Measurements from ENCODE around the gene PHLDA2. TPM values are rescaled to one million over a fixed set of nuclear protein-coding genes. Genes with fewer than 3 reads are reported as not detected.

The PHLDA2 gene
- total and polyA plus RNA-seq, 12 donors: 0.11 to 8.9 (median 2.1) TPM; not detected in 3

DNA sequence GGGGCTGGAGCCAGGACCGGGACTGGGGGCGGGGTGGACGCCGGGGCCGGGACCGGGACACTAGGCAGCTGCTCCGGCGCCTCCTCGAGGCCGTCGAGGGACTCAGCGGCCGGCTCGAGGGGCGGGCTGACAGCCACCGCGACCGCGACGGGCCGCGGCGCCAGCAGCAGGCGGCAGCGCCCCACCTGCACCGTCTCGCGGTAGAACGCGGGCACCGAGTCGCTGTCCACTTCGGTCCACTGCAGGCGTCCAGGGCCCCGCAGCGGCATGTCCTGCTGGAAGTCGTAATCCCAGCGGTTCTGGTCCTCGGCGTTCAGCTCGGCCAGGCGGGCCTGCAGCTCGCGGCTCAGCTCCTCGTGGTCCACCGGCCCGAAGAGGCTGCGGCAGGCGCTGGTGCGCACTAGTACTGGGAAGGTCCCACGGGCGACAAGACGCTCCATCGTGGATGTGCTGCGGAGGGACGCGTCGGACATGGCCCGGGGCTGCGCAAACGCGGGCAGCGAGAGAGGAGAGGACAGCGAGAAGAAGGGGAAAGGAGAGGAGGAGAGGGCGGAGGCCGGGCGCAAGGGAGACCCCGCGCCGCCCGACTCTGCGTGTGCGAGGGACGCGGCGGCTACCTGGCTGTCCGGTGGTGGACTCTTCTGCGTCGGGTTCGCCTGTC lies 44.1 kb downstream of the PHLDA2 start:
- peaks cover 6 to 28% of the 10 kb centered on the region in 2 donors for H3K4me1 ChIP-seq (replicated peaks in 1 of 2)

DNA sequence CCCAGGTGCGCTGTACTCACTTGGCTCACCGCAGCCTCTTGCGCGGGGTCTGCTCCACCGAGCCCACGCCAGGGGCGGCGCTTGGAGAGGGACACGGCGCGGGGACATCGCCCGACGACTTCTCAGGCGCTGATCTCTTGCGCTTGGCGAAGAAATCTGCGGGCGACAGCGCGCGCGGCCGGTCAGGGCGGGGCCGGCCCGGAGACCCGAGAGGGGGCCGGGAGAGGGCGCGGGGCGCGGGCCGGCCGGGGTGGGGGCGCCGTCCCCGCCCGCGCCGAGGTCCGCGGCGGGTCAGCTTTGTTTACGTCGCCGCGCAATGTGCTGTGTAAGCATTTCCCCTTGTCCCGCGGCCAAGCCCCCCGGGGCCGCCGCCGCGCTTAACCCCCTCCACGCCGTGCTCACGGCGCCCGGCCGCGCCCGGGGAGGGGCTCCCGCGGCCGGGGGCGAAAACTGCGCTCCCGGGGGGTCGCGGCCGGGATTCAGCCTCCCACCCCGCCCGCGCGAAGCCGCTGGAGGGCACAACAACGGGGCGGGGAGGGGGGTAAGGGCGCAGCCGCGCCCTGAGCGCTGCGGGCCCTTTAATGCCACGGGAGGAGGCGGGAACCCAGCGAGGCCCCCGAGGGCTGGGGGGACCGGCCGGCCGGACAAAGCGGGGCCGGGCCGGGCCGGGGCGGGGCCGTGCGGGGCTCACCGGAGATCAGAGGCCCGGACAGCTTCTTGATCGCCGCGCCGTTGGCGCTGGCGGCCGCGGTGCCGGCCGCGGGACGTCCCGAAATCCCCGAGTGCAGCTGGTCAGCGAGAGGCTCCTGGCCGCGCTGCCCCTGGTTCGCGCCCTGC lies 45.0 kb downstream of the PHLDA2 start:
- peak in 4 of 7 donors; percentile 47 to 63 (median 57) for DNase-seq
- intact Hi-C loops (cut with DNase I): loop anchor here (10.0 kb wide), 2 partner anchors 169 to 189 kb away; partner anchors contain the start of gene KCNQ1OT1 (in 1 of the 2)
- H3K4me3 ChIP-seq: peak overlapping the region in 2 of 4 donors; percentile 96 to 97
- no peaks in the 10 kb centered on the region for H3K9me3 ChIP-seq (replicated peaks in 1 of 3)
- H3K36me3 ChIP-seq (replicated peaks in 1 of 2): no peaks in the 10 kb centered on the region
- no peaks in the 10 kb centered on the region for H3K27me3 ChIP-seq
- H3K27ac ChIP-seq: peak overlapping the region in 4 of 5 donors; percentile 53 to 79 (median 76)
- peaks cover 6 to 28% of the 10 kb centered on the region in 2 donors for H3K4me1 ChIP-seq (replicated peaks in 1 of 2)
- TF ChIP-seq POLR2A (IDR thresholded peaks at IDR 0.05): peak in 1 of 2 donors; percentile 8
- TF ChIP-seq, protein P1, sequence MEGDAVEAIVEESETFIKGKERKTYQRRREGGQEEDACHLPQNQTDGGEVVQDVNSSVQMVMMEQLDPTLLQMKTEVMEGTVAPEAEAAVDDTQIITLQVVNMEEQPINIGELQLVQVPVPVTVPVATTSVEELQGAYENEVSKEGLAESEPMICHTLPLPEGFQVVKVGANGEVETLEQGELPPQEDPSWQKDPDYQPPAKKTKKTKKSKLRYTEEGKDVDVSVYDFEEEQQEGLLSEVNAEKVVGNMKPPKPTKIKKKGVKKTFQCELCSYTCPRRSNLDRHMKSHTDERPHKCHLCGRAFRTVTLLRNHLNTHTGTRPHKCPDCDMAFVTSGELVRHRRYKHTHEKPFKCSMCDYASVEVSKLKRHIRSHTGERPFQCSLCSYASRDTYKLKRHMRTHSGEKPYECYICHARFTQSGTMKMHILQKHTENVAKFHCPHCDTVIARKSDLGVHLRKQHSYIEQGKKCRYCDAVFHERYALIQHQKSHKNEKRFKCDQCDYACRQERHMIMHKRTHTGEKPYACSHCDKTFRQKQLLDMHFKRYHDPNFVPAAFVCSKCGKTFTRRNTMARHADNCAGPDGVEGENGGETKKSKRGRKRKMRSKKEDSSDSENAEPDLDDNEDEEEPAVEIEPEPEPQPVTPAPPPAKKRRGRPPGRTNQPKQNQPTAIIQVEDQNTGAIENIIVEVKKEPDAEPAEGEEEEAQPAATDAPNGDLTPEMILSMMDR (IDR thresholded peaks at IDR 0.05): no peak
- WGBS, 4 donors: 0 to 1% (median 1%) methylated on average over 31 to 116 of the region's 119 CpGs; no CpG with 5 or more reads in 1 of the 4 donors

More for the DNA sequence above, 44.1 kb downstream of the PHLDA2 start:
- peak in 5 of 7 donors; percentile 61 to 76 (median 68) for DNase-seq
- Histone ChIP-seq H3K4me3 (peak overlapping the region in 3 of 4 donors; percentile 22 to 96 (median 60)), H3K36me3 (replicated peaks in 1 of 2) (no peaks in the 10 kb centered on the region), H3K27ac (peak overlapping the region in 4 of 5 donors; percentile 67 to 79 (median 72)), H3K9me3 (replicated peaks in 1 of 3) (no peaks in the 10 kb centered on the region), H3K27me3 (no peaks in the 10 kb centered on the region)
- 0 to 1% (median 1%) methylated on average over 20 to 80 of the region's 80 CpGs for WGBS, 4 donors
- TF ChIP-seq, protein P1 (IDR thresholded peaks at IDR 0.05): peak in 3 of 6 experiments; percentile 32 to 48 (median 34)
- TF ChIP-seq POLR2A (IDR thresholded peaks at IDR 0.05): no peak
- intact Hi-C loops (cut with DNase I): loop anchor here (10.0 kb wide), 2 partner anchors 170 to 190 kb away; partner anchors contain the start of gene KCNQ1OT1 (in 1 of the 2)

DNA sequence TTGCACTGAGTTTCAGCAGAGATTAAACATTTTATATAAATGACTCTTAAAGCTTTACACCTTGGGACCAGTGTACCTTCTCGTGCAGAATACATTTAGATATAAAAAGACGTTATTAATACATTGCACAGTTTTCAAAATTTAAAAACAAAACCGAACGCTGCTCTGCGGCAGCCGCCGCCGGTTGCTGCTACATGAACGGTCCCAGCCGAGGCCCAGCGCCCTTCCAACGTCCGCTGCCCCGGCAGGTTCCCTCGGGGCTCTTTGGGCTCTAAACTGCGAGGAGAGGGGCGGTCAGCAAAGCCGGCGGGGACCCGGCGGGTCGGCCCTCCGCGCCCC lies 45.6 kb downstream of the PHLDA2 start:
- intact Hi-C loops (cut with DNase I): loop anchor here (10.0 kb wide), 2 partner anchors 169 to 189 kb away; partner anchors contain the start of gene KCNQ1OT1 (in 1 of the 2)
- H3K27me3 ChIP-seq: no peaks in the 10 kb centered on the region
- no peaks in the 10 kb centered on the region for H3K36me3 ChIP-seq (replicated peaks in 1 of 2)
- H3K4me3 ChIP-seq: peak overlapping the region in 2 of 4 donors; percentile 96 to 97
- H3K27ac ChIP-seq: peak overlapping the region in 3 of 5 donors; percentile 72 to 79 (median 79)
- TF ChIP-seq POLR2A (IDR thresholded peaks at IDR 0.05): no peak
- TF ChIP-seq, protein P1 (IDR thresholded peaks at IDR 0.05): no peak
- peaks cover 6 to 28% of the 10 kb centered on the region in 2 donors for H3K4me1 ChIP-seq (replicated peaks in 1 of 2)
- DNase-seq: peak in 1 of 7 donors; percentile 21
- H3K9me3 ChIP-seq (replicated peaks in 1 of 3): no peaks in the 10 kb centered on the region
- 6 to 8% (median 8%) methylated on average over 11 to 24 of the region's 24 CpGs for WGBS, 4 donors
